ENCODE data around the gene RBM19. TPM values are rescaled to one million over a fixed set of nuclear protein-coding genes. Genes with fewer than 3 reads are reported as not detected.

The RBM19 gene
- total and polyA plus RNA-seq, 4 donors, result 17.9 to 33.6 (median 21.9) TPM

DNA sequence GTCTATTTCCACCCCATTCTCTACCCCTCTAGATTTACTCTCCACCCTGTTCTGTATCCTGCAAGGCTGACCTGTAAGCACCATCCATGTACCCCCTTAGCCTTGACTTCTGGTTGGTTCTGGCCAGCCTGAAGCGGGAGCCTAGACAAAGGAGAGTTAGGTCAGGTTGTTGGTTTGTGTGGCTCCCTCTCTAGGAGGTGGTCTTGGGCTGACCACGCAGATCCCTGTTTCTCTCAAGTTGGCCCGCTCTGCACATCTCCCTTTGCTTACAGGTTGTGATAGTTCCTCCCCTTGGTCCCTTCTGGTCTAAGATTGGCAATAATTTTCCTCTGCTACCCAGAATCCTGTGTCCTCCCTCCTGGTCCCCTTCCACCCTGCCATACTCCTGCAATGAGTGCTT lies 38.3 kb upstream of the RBM19 start:
- H3K9me3 ChIP-seq (ENCODE audit: control insufficient read depth in 4 of 4, insufficient read depth in 3 of 4, low read length in 3 of 4), result peaks cover 0 to 2% (median 0%) of the 10 kb centered on the region in 4 donors
- no peak for ATAC-seq (ENCODE audit: insufficient read depth, low FRiP score)
- no peaks in the 10 kb centered on the region for H3K36me3 ChIP-seq (ENCODE audit: control insufficient read depth in 4 of 4, insufficient read depth in 4 of 4, low read length in 4 of 4)
- H3K9ac ChIP-seq (ENCODE audit: insufficient read depth in 1 of 2, low read length in 2 of 2), result no peak overlapping the region
- H3K27ac ChIP-seq (ENCODE audit: low read depth in 1 of 2, low read length in 1 of 2), result no peak overlapping the region
- no peak for DNase-seq
- 86 to 91% methylated on average over 3 of the region's 3 CpGs for WGBS, 2 donors
- no peak overlapping the region for H3K4me3 ChIP-seq
- peaks cover 0 to 2% (median 0%) of the 10 kb centered on the region in 3 donors for H3K27me3 ChIP-seq (ENCODE audit: control insufficient read depth in 3 of 3, insufficient read depth in 3 of 3, low read length in 2 of 3)
- TF ChIP-seq, protein P1, sequence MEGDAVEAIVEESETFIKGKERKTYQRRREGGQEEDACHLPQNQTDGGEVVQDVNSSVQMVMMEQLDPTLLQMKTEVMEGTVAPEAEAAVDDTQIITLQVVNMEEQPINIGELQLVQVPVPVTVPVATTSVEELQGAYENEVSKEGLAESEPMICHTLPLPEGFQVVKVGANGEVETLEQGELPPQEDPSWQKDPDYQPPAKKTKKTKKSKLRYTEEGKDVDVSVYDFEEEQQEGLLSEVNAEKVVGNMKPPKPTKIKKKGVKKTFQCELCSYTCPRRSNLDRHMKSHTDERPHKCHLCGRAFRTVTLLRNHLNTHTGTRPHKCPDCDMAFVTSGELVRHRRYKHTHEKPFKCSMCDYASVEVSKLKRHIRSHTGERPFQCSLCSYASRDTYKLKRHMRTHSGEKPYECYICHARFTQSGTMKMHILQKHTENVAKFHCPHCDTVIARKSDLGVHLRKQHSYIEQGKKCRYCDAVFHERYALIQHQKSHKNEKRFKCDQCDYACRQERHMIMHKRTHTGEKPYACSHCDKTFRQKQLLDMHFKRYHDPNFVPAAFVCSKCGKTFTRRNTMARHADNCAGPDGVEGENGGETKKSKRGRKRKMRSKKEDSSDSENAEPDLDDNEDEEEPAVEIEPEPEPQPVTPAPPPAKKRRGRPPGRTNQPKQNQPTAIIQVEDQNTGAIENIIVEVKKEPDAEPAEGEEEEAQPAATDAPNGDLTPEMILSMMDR (IDR thresholded peaks at IDR 0.05; ENCODE audit: control extremely low read depth, extremely low read depth), result no peak
- H3K4me1 ChIP-seq (ENCODE audit: control insufficient read depth in 5 of 5, insufficient read depth in 5 of 5, low read length in 5 of 5), result no peaks in the 10 kb centered on the region

DNA sequence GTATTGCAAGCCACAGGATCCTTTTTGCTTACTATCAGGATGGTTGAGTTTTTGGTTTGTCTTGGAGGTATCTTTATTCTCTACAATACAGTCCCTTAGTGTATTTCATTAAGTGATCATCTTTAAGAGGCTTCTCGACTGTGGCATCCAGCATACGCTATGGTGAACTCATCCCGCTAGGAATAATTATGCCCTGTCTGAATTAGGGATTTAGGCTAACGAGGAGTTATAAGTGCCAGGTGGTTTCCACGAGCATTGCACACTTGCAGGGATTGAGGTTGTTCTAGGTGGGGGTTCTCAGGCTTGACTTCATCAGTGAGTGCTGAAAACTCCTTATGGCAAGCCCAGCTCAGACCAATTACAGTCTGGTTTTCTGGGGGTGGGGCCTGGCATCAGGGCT lies 37.2 kb upstream of the RBM19 start:
- no peaks in the 10 kb centered on the region for H3K4me1 ChIP-seq (ENCODE audit: control insufficient read depth in 5 of 5, insufficient read depth in 5 of 5, low read length in 5 of 5)
- TF ChIP-seq, protein P1 (IDR thresholded peaks at IDR 0.05; ENCODE audit: control extremely low read depth, extremely low read depth), result no peak
- H3K36me3 ChIP-seq (ENCODE audit: control insufficient read depth in 4 of 4, insufficient read depth in 4 of 4, low read length in 4 of 4), result no peaks in the 10 kb centered on the region
- 80 to 81% methylated on average over 5 of the region's 5 CpGs for WGBS, 2 donors
- ATAC-seq (ENCODE audit: insufficient read depth, low FRiP score) (no peak), DNase-seq (no peak)
- no peak overlapping the region for H3K27ac ChIP-seq (ENCODE audit: low read depth in 1 of 2, low read length in 1 of 2)
- peaks cover 0 to 2% (median 0%) of the 10 kb centered on the region in 4 donors for H3K9me3 ChIP-seq (ENCODE audit: control insufficient read depth in 4 of 4, insufficient read depth in 3 of 4, low read length in 3 of 4)
- peaks cover 0 to 4% (median 0%) of the 10 kb centered on the region in 3 donors for H3K27me3 ChIP-seq (ENCODE audit: control insufficient read depth in 3 of 3, insufficient read depth in 3 of 3, low read length in 2 of 3)
- H3K9ac ChIP-seq (ENCODE audit: insufficient read depth in 1 of 2, low read length in 2 of 2), result no peak overlapping the region
- H3K4me3 ChIP-seq, result no peak overlapping the region

DNA sequence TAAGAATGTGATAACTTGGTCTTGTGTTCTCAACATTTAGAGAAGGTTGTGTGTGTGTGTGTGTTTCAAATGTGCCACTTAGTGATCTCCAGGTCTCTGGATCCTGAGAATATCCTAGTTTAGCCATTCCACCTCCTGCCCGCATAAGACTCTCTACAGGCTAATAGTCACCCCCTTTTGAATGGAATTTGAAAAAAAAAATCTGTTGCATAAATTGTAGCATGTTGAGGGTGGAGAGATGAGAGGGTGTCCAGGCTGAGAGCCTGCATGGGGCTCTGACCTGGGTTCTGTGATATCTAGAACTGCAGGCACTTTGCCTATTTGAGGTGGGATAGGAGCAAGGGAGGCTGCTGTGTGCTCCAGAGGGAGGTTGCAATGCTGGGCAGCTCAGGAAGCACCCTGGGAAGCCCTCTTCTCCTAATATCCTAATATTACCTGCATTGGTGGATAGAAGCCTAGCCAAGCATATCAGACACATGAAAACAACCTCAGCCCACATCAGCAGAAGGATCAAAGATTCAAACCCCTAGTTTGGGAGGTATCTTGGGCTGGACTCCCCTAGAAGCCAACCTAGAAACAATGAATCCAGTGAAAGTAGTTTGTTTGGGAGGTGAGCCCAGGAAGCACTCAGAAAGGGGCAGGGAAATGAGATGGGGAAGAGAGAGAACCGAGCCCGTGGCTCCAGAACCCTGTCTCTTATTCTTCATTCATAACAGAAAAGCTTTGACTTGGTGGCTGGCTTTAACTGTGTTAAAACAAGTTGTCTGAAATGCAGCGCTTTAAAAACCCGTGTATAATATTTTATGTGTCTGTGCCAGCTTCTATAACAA lies 35.6 kb upstream of the RBM19 start:
- DNase-seq, result no peak
- Histone ChIP-seq H3K36me3 (ENCODE audit: control insufficient read depth in 4 of 4, insufficient read depth in 4 of 4, low read length in 4 of 4) (no peaks in the 10 kb centered on the region), H3K27me3 (ENCODE audit: control insufficient read depth in 3 of 3, insufficient read depth in 3 of 3, low read length in 2 of 3) (peaks cover 0 to 4% (median 0%) of the 10 kb centered on the region in 3 donors), H3K9me3 (ENCODE audit: control insufficient read depth in 4 of 4, insufficient read depth in 3 of 4, low read length in 3 of 4) (no peaks in the 10 kb centered on the region), H3K27ac (ENCODE audit: low read depth in 1 of 2, low read length in 1 of 2) (no peak overlapping the region), H3K9ac (ENCODE audit: insufficient read depth in 1 of 2, low read length in 2 of 2) (no peak overlapping the region), H3K4me1 (ENCODE audit: control insufficient read depth in 5 of 5, insufficient read depth in 5 of 5, low read length in 5 of 5) (no peaks in the 10 kb centered on the region), H3K4me3 (no peak overlapping the region)
- 71 to 77% methylated on average over 5 of the region's 5 CpGs for WGBS, 2 donors
- no peak for ATAC-seq (ENCODE audit: insufficient read depth, low FRiP score)
- TF ChIP-seq, protein P1 (IDR thresholded peaks at IDR 0.05; ENCODE audit: control extremely low read depth, extremely low read depth), result no peak

Data from lung (tissue), 12 donors.